ENCODE measurements around the gene SPP1. TPM values are rescaled to one million over a fixed set of nuclear protein-coding genes. Genes with fewer than 3 reads are reported as not detected.

The SPP1 gene
- total RNA-seq, 1 experiment from 2014 or later, result 4.1 TPM

DNA sequence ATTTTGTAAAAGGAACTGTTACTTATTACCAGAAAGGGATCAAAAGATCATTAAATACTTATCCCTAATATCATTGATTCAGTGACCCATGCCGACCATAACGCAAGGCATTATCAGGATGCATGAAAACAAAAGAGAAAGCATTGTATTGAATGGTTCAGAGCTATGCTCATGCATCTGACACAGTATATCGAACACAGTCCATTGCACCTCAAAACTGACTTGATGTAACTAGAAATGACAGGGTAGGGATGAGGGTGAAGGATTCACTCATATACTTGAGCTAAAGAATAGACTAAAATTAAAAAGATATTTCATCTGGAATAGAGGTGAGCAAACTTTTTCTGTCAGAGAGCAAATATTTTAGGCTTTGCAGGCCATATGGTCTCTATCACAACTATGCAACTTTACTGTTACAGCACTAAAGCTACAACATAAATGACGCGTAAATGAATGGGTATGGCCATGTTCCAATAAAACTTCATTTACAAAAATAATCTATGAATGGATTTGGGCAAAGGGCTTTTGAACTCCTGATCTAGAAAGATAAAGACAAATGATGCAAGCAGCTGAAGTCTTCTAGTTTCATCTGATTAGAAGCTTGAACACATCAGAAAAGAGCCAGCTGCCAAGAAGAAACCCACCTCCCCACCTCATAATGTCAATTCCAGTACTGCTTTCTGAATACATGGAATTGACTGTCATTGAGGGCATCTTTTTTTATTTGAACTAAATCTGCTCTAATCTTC lies 12.9 kb upstream of the SPP1 start:
- peak overlapping the region; percentile 89 for H2AFZ ChIP-seq (ENCODE audit: low read depth, low read length, poor library complexity, severe bottlenecking)
- intact Hi-C loops (cut with micrococcal nuclease), result no loop called here
- ChIA-PET CTCF (interaction anchor here (1.2 to 2.8 kb wide), 2 partner anchors 11 to 71 kb away, joined by 4 to 18 read pairs; no protein-coding TSS in a partner anchor), POLR2A (no interaction called here), RAD21 (ENCODE audit: low non-redundant PET in 1 of 2, low total read pairs in 2 of 2, uncharacterized antibody in 2 of 2, unreplicated experiment in 2 of 2) (no interaction called here)
- H4K20me1 ChIP-seq (ENCODE audit: insufficient read depth), result no peaks in the 10 kb centered on the region
- peaks cover 0 to 11% of the 10 kb centered on the region in 2 experiments; a peak in 2 of 4 replicates for H3K4me1 ChIP-seq (ENCODE audit: control insufficient read depth in 1 of 2, insufficient read depth in 2 of 2, low read length in 2 of 2)
- H3K4me2 ChIP-seq (ENCODE audit: low read length), result peak overlapping the region; percentile 27; the same call in 1 of the 2 replicates
- no peaks in the 10 kb centered on the region for H3K9me2 ChIP-seq (ENCODE audit: insufficient read depth)
- H3K27ac ChIP-seq (ENCODE audit: low read depth, low read length), result no peak overlapping the region
- no peaks in the 10 kb centered on the region for H3K27me3 ChIP-seq (ENCODE audit: insufficient read depth, low read length)
- H3K9ac ChIP-seq (ENCODE audit: low read length), result no peak overlapping the region
- TF ChIP-seq POLR2A (IDR thresholded peaks at IDR 0.05; ENCODE audit: borderline replicate concordance, extremely low read depth, insufficient read depth, insufficient read length), result no peak
- TF ChIP-seq, protein P1, sequence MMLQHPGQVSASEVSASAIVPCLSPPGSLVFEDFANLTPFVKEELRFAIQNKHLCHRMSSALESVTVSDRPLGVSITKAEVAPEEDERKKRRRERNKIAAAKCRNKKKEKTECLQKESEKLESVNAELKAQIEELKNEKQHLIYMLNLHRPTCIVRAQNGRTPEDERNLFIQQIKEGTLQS (IDR thresholded peaks at IDR 0.05), result no peak
- TF ChIP-seq JUND (IDR thresholded peaks at IDR 0.05), result no peak
- TF ChIP-seq, protein P2, sequence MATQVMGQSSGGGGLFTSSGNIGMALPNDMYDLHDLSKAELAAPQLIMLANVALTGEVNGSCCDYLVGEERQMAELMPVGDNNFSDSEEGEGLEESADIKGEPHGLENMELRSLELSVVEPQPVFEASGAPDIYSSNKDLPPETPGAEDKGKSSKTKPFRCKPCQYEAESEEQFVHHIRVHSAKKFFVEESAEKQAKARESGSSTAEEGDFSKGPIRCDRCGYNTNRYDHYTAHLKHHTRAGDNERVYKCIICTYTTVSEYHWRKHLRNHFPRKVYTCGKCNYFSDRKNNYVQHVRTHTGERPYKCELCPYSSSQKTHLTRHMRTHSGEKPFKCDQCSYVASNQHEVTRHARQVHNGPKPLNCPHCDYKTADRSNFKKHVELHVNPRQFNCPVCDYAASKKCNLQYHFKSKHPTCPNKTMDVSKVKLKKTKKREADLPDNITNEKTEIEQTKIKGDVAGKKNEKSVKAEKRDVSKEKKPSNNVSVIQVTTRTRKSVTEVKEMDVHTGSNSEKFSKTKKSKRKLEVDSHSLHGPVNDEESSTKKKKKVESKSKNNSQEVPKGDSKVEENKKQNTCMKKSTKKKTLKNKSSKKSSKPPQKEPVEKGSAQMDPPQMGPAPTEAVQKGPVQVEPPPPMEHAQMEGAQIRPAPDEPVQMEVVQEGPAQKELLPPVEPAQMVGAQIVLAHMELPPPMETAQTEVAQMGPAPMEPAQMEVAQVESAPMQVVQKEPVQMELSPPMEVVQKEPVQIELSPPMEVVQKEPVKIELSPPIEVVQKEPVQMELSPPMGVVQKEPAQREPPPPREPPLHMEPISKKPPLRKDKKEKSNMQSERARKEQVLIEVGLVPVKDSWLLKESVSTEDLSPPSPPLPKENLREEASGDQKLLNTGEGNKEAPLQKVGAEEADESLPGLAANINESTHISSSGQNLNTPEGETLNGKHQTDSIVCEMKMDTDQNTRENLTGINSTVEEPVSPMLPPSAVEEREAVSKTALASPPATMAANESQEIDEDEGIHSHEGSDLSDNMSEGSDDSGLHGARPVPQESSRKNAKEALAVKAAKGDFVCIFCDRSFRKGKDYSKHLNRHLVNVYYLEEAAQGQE (IDR thresholded peaks at IDR 0.05; ENCODE audit: low read depth), result no peak
- no peak for TF ChIP-seq SP1 (IDR thresholded peaks at IDR 0.05; ENCODE audit: low read depth)
- TF ChIP-seq, protein P3, sequence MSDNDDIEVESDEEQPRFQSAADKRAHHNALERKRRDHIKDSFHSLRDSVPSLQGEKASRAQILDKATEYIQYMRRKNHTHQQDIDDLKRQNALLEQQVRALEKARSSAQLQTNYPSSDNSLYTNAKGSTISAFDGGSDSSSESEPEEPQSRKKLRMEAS (IDR thresholded peaks at IDR 0.05), result no peak
- TF ChIP-seq, protein P4, sequence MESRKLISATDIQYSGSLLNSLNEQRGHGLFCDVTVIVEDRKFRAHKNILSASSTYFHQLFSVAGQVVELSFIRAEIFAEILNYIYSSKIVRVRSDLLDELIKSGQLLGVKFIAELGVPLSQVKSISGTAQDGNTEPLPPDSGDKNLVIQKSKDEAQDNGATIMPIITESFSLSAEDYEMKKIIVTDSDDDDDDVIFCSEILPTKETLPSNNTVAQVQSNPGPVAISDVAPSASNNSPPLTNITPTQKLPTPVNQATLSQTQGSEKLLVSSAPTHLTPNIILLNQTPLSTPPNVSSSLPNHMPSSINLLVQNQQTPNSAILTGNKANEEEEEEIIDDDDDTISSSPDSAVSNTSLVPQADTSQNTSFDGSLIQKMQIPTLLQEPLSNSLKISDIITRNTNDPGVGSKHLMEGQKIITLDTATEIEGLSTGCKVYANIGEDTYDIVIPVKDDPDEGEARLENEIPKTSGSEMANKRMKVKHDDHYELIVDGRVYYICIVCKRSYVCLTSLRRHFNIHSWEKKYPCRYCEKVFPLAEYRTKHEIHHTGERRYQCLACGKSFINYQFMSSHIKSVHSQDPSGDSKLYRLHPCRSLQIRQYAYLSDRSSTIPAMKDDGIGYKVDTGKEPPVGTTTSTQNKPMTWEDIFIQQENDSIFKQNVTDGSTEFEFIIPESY (IDR thresholded peaks at IDR 0.05; ENCODE audit: extremely low read depth, insufficient replicate concordance, low read length), result no peak
- TF ChIP-seq EZH2 (IDR thresholded peaks at IDR 0.05), result no peak
- no peak for TF ChIP-seq YY1 (IDR thresholded peaks at IDR 0.05; ENCODE audit: extremely low read depth, insufficient replicate concordance, low read depth, low read length)
- ATAC-seq (peak; percentile 41; the same call in 1 of the 2 replicates), DNase-seq (ENCODE audit: low read depth, low spot score) (no peak)
- H3K36me3 ChIP-seq (ENCODE audit: control insufficient read depth in 1 of 2, insufficient read depth in 2 of 2, low read length in 2 of 2), result no peaks in the 10 kb centered on the region
- H3K79me2 ChIP-seq (ENCODE audit: insufficient read depth, low read length), result no peaks in the 10 kb centered on the region
- no TSS peak for BruUV-seq (replicated peaks)
- no peaks in the 10 kb centered on the region for H3K9me3 ChIP-seq (ENCODE audit: control insufficient read depth in 1 of 2, insufficient read depth in 1 of 2, low read depth in 1 of 2, low read length in 2 of 2)
- H3K4me3 ChIP-seq (replicated peaks in 1 of 2; ENCODE audit: low read depth in 1 of 2, low read length in 2 of 2), result no peak overlapping the region
